ENCODE results near the gene LATS1. TPM values are rescaled to one million over a fixed set of nuclear protein-coding genes. Genes with fewer than 3 reads are reported as not detected.
"Not testable (repeated sequence)": the region's sequence is repeated elsewhere in the genome, so short reads cannot be mapped to it uniquely, and the experiment has no call there.

LATS1 gene
- 16.6 TPM for polyA plus RNA-seq (ENCODE audit: insufficient read length)

- peak; percentile 54 for DNase-seq (ENCODE audit: low read depth)
Measured at GRCh38 chr6:149717588-149718458, at the start of gene LATS1. Gene LATS1 (minus strand): TSS chr6:149718101. CDS start chr6:149702126, 15,975 bp downstream.

GRCh38 chr6:149766156-149766769 lies 48.4 kb upstream of the LATS1 start:
- DNase-seq (ENCODE audit: low read depth) = no peak

- DNase-seq (ENCODE audit: low read depth) = no peak
Measured at GRCh38 chr6:149763866-149764265, 46.0 kb upstream of the LATS1 start.

- no peak for DNase-seq (ENCODE audit: low read depth)
Measured at GRCh38 chr6:149761438-149761837, 43.5 kb upstream of the LATS1 start.

GRCh38 chr6:149756261-149756636 lies 38.3 kb upstream of the LATS1 start:
- DNase-seq (ENCODE audit: low read depth) = no peak

GRCh38 chr6:149755300-149756260 lies 37.7 kb upstream of the LATS1 start:
- DNase-seq (ENCODE audit: low read depth) = no peak

GRCh38 chr6:149754548-149754947 lies 36.6 kb upstream of the LATS1 start:
- DNase-seq (ENCODE audit: low read depth) = no peak

GRCh38 chr6:149753374-149753637 lies 35.4 kb upstream of the LATS1 start:
- DNase-seq (ENCODE audit: low read depth) = not testable (repeated sequence)

- no peak for DNase-seq (ENCODE audit: low read depth)
Measured at GRCh38 chr6:149752600-149753373, 34.9 kb upstream of the LATS1 start.

- DNase-seq (ENCODE audit: low read depth) = not testable (repeated sequence)
Measured at GRCh38 chr6:149751920-149752319, 34.0 kb upstream of the LATS1 start.

GRCh38 chr6:149751239-149751638 lies 33.3 kb upstream of the LATS1 start:
- DNase-seq (ENCODE audit: low read depth) = no peak

GRCh38 chr6:149750136-149750609 lies 32.3 kb upstream of the LATS1 start:
- no peak for DNase-seq (ENCODE audit: low read depth)

GRCh38 chr6:149749594-149750135 lies 31.8 kb upstream of the LATS1 start, which contains the start of gene PCMT1:
Gene PCMT1 (plus strand): TSS chr6:149749741. CDS start chr6:149749902, 161 bp downstream.
- peak; percentile 64 for DNase-seq (ENCODE audit: low read depth)

- DNase-seq (ENCODE audit: low read depth) = not testable (repeated sequence)
Measured at GRCh38 chr6:149749082-149749593, 31.2 kb upstream of the LATS1 start.

- peak; percentile 87 for DNase-seq (ENCODE audit: low read depth)
Measured at GRCh38 chr6:149746147-149746946, 28.4 kb upstream of the LATS1 start, which contains the start of gene NUP43. Gene NUP43 (minus strand): TSS chr6:149746529. CDS start chr6:149746495, 34 bp downstream.

- DNase-seq (ENCODE audit: low read depth) = not testable (repeated sequence)
Measured at GRCh38 chr6:149745252-149745651, 27.4 kb upstream of the LATS1 start.

GRCh38 chr6:149734915-149735314 lies 17.0 kb upstream of the LATS1 start:
- no peak for DNase-seq (ENCODE audit: low read depth)

GRCh38 chr6:149733089-149733720 lies 15.3 kb upstream of the LATS1 start:
- no peak for DNase-seq (ENCODE audit: low read depth)

- DNase-seq (ENCODE audit: low read depth) = no peak
Measured at GRCh38 chr6:149729824-149730223, 11.9 kb upstream of the LATS1 start.

Measured in forelimb muscle (tissue), 1 donor.